ENCODE results near the gene MAML2.
"Not testable (repeated sequence)": the region's sequence is repeated elsewhere in the genome, so short reads cannot be mapped to it uniquely, and the experiment has no call there.

The MAML2 gene

GRCh38 chr11:96288915-96289314 lies 54.1 kb downstream of the MAML2 start:
- no peak for DNase-seq

DNA sequence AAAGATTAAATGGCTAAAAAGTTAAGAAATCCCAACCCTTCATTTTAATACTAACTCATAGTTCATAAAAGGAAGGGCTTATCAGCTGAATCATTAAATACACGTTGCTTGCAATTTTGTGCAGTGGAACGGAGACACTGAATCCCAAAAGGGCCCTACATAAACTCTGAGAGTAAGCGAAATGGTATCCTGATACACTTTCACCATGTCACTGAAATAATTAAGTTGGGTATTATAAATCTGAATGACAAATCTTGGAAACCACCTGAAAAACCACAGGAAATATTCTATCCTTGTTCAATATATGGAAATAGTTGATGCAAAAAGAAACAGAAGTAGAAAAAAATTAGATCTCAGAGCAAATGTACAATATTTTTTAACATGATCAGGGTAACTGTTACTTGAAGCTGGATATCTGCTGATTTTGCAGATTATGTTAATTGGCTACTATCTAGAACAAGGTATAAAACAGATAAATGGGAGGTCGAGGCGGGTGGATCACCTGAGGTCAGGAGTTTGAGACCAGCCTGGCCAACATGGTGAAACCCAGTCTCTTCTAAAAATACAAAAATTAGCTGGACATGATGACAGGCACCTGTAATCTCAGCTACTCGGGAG lies 55.1 kb downstream of the MAML2 start:
- DNase-seq: no peak

DNA sequence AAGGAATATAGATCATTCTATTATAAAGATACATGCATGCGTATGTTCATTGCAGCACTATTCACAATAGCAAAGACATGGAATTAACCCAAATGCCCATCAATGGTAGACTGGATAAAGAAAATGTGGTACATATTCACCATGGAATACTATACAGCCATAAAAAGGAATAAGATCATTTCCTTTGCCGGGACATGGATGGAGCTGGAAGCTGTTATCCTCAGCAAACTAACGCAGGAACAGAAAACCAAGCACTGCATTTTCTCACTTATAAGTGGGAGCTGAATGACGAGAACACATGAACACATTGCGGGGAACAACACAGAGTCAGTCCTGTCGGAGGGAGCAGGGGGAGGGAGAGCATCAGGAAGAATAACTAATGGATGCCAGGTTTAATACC lies 57.0 kb downstream of the MAML2 start:
- not testable (repeated sequence) for DNase-seq

- DNase-seq: no peak
Observed at GRCh38 chr11:96284917-96285316, 58.1 kb downstream of the MAML2 start.

GRCh38 chr11:96284401-96284800 lies 58.6 kb downstream of the MAML2 start:
- DNase-seq: no peak

DNA sequence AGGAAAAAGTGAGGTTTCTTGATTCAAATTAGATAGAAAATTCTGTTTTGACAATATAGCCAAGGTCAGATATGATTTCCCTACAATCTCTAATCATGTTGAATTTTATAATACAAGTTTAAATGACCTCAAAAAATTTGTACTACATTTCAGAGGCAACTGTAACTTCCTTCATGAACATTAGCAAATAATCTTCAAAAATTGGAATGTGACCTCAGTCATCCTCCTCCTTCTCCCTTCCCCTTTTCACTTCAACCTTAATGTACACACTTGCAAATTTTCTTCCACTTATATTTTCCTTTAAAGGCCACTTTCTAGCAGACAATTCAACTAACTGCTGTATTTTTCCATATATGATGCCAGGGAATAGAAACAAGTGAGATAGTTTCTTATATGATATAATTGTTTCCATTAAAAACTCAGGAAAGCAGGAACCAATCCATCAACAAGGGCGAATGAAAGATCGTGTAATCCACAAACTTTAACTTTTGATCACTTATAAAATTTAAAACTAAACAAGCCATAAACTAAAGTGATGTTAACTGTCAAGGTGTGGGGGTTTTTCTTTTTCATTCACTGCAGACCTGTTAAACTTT lies 60.3 kb downstream of the MAML2 start:
- DNase-seq: no peak

DNA sequence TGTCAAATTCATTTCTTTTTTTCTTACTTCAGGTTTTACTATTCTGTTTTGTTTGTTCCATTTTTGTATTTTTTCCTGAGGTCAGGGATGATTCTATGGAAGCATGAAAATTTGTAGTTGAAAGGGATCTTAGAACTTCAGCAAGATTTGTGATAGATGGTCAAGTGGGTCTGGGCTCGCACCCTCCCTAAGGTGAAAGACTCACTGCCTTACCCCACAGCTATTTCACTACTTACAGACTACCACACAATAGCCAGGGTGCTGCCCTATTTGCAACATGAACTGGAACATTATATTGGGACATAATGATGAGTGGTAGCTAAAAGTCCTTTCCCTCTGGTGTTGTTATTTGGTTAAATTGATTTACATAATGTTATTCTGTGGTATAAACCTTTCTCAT lies 62.6 kb downstream of the MAML2 start:
- no peak for DNase-seq

GRCh38 chr11:96279896-96280290 lies 63.1 kb downstream of the MAML2 start:
- no peak for DNase-seq

- no peak for DNase-seq
Observed at GRCh38 chr11:96279018-96279895, 63.7 kb downstream of the MAML2 start.

DNA sequence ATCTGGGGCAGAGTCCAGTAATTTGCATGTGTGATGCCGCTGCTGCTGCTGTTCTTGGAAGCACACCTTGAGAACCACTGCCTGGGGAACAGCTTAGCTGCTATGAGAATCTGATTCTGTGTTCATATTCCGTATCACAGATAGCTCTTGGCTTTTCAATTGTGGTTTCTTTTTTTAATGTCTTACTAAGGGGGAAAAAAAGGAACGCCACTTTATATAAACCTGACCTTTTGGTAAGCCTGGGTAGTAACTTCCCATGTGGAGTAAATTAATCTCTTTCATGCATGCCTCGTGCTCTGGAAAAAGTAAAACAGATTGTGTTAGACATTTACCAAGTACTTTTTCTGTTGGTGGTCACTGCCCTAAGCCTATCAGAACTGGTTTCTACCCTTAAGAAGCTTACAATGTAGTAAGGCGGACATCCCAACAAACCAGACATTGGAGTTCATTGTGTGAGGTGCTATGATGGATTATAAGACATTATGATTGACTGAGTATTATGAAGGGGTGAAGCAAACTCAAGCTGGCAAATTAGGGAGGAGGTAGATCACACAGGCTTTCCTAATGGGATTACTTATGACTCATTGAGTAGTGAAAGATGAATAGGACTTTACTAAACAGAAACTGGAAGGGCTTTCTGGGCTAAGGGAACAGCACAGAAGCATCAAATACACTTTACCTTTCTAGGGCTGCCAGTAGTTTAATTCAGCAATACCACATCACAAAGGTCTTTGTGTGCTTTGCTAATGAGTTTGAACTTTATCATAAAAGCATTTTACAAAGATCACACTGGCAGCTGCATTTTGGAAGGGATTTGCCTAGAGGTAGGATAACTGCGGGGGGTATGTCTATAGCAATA lies 64.7 kb downstream of the MAML2 start:
- no peak for DNase-seq

- no peak for DNase-seq
Observed at GRCh38 chr11:96277696-96278038, 65.3 kb downstream of the MAML2 start.

GRCh38 chr11:96276836-96277235 lies 66.2 kb downstream of the MAML2 start:
- DNase-seq: no peak

GRCh38 chr11:96275801-96276594 lies 67.0 kb downstream of the MAML2 start:
- no peak for DNase-seq

GRCh38 chr11:96273507-96273906 lies 69.5 kb downstream of the MAML2 start:
- no peak for DNase-seq

- DNase-seq: no peak
Observed at GRCh38 chr11:96272529-96273222, 70.3 kb downstream of the MAML2 start.

- no peak for DNase-seq
Observed at GRCh38 chr11:96271777-96272176, 71.2 kb downstream of the MAML2 start.

- not testable (repeated sequence) for DNase-seq
Observed at GRCh38 chr11:96271352-96271751, 71.6 kb downstream of the MAML2 start.

GRCh38 chr11:96268527-96268926 lies 74.5 kb downstream of the MAML2 start:
- not testable (repeated sequence) for DNase-seq

DNA sequence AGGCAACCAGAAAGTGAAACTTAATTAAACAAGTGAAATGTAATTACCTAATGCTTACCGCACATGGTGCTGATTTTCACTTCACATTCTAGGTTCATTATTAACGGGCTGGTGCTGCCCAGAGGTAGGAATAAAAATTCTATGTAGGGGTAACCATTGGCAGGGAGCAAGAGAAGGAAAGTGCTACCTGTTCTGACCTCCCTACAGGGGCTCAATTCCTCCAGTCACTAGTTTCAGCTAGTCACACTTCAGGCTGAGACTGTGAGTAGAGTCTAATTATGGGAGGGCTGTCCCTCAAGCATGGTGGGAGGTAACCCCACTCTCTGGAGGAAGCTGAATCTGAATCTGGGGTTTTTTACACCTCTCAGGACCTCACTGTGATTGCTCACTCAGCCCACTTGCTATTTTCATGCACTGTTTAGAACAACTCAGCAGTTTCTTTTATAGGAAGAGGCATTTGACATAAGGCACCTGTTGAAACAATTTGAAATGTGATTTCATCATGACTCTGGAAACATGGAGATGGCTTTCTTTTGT lies 75.4 kb downstream of the MAML2 start:
- DNase-seq: no peak

- DNase-seq: no peak
Observed at GRCh38 chr11:96267001-96267495, 75.9 kb downstream of the MAML2 start.

- DNase-seq: no peak
Observed at GRCh38 chr11:96265972-96266371, 77.0 kb downstream of the MAML2 start.

Measured in NCI-H2171 treated with DMSO at 0.1 percent for 48 hours (cell line).